22Rv1 (cell line): ENCODE data around the gene UTY.

Source experiments
- ZFX ChIP-seq: fragments of 450-650 bp; IDR thresholded peaks from 2 replicates; pipeline ENCODE4 v1.6.1; 2017; ENCODE audit warnings: antibody characterized with exemption, borderline replicate concordance
- TF ChIP-seq, protein P1 (sequence below): fragments of 450-650 bp; IDR thresholded peaks from 2 replicates; pipeline ENCODE4 v1.5.1; 2017; ENCODE audit warnings: mild to moderate bottlenecking

DNA sequence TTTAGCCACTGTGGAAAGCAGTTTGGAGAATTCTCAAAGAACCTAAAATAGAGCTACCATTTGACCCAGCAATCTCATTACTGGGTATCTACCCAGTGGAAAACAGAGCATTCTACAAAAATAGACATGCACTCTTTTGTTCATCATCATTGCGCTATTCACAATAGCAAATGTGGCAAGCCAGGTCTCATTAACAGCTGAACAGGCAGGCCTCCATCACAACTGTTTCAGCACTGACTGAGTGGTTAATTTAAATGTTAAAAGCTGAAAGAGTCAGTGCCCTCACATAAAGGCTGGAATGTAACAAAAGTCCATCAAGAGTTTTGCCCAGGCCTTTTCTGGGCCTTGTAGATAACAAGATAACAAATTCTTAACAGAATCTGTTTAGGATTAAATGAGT lies 166.9 kb downstream of the UTY start:
- TF ChIP-seq, protein P1, sequence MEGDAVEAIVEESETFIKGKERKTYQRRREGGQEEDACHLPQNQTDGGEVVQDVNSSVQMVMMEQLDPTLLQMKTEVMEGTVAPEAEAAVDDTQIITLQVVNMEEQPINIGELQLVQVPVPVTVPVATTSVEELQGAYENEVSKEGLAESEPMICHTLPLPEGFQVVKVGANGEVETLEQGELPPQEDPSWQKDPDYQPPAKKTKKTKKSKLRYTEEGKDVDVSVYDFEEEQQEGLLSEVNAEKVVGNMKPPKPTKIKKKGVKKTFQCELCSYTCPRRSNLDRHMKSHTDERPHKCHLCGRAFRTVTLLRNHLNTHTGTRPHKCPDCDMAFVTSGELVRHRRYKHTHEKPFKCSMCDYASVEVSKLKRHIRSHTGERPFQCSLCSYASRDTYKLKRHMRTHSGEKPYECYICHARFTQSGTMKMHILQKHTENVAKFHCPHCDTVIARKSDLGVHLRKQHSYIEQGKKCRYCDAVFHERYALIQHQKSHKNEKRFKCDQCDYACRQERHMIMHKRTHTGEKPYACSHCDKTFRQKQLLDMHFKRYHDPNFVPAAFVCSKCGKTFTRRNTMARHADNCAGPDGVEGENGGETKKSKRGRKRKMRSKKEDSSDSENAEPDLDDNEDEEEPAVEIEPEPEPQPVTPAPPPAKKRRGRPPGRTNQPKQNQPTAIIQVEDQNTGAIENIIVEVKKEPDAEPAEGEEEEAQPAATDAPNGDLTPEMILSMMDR, result no peak
- TF ChIP-seq ZFX, result no peak
